ENCODE results near the gene HOXB2. TPM values are rescaled to one million over a fixed set of nuclear protein-coding genes. Genes with fewer than 3 reads are reported as not detected.
A peak's percentile ranks its signal among the peaks of the same experiment; 100 is the strongest.
"Not testable (repeated sequence)": the region's sequence is repeated elsewhere in the genome, so short reads cannot be mapped to it uniquely, and the experiment has no call there.

The HOXB2 gene
- total RNA-seq, 1 experiment from 2014 or later = 59.3 TPM

- no peak for DNase-seq (ENCODE audit: low read depth)
Observed at GRCh38 chr17:48515925-48516900, 28.7 kb downstream of the HOXB2 start.

GRCh38 chr17:48514477-48514876 is 30.4 kb downstream of the HOXB2 start:
- DNase-seq (ENCODE audit: low read depth) = no peak

- no peak for DNase-seq (ENCODE audit: low read depth)
Observed at GRCh38 chr17:48513666-48514455, 31.0 kb downstream of the HOXB2 start.

GRCh38 chr17:48513097-48513496 is 31.8 kb downstream of the HOXB2 start:
- DNase-seq (ENCODE audit: low read depth) = no peak

- DNase-seq (ENCODE audit: low read depth) = peak; percentile 81
Observed at GRCh38 chr17:48510761-48511604, 33.9 kb downstream of the HOXB2 start.

GRCh38 chr17:48510381-48510760 is 34.5 kb downstream of the HOXB2 start:
- no peak for DNase-seq (ENCODE audit: low read depth)

- not testable (repeated sequence) for DNase-seq (ENCODE audit: low read depth)
Observed at GRCh38 chr17:48509708-48510107, 35.2 kb downstream of the HOXB2 start.

- DNase-seq (ENCODE audit: low read depth) = peak; percentile 46
Observed at GRCh38 chr17:48506246-48506645, 38.7 kb downstream of the HOXB2 start.

GRCh38 chr17:48505788-48506187 is 39.1 kb downstream of the HOXB2 start:
- peak; percentile 93 for DNase-seq (ENCODE audit: low read depth)

- DNase-seq (ENCODE audit: low read depth) = no peak
Observed at GRCh38 chr17:48504953-48505352, 40.0 kb downstream of the HOXB2 start.

GRCh38 chr17:48503747-48504146 is 41.2 kb downstream of the HOXB2 start:
- no peak for DNase-seq (ENCODE audit: low read depth)

GRCh38 chr17:48502901-48503300 is 42.0 kb downstream of the HOXB2 start:
- no peak for DNase-seq (ENCODE audit: low read depth)

- DNase-seq (ENCODE audit: low read depth) = no peak
Observed at GRCh38 chr17:48502312-48502711, 42.6 kb downstream of the HOXB2 start.

- no peak for DNase-seq (ENCODE audit: low read depth)
Observed at GRCh38 chr17:48500435-48501426, 44.2 kb downstream of the HOXB2 start.

GRCh38 chr17:48499735-48500434 is 45.0 kb downstream of the HOXB2 start:
- DNase-seq (ENCODE audit: low read depth) = no peak

- DNase-seq (ENCODE audit: low read depth) = peak; percentile 54
Observed at GRCh38 chr17:48499248-48499647, 45.7 kb downstream of the HOXB2 start.

GRCh38 chr17:48498164-48498850 is 46.6 kb downstream of the HOXB2 start:
- peak; percentile 85 for DNase-seq (ENCODE audit: low read depth)

GRCh38 chr17:48497103-48497502 is 47.8 kb downstream of the HOXB2 start:
- peak; percentile 87 for DNase-seq (ENCODE audit: low read depth)

- peak; percentile 93 for DNase-seq (ENCODE audit: low read depth)
Observed at GRCh38 chr17:48494335-48494734, 50.6 kb downstream of the HOXB2 start.
